Hematopoietic multipotent progenitor cell (in vitro differentiated cells): ENCODE measurements around the gene CSH1. TPM values are rescaled to one million over a fixed set of nuclear protein-coding genes. Genes with fewer than 3 reads are reported as not detected.
"Not testable (repeated sequence)": the region's sequence is repeated elsewhere in the genome, so short reads cannot be mapped to it uniquely, and the experiment has no call there.

Experiments
- DNase-seq, 3 donors: peaks; one replicate each; pipeline ENCODE4 v3.0.0-alpha.2; 2011 to 2015; ENCODE audit warnings: low read depth in 2 of 3, low spot score in 2 of 3
- total RNA-seq: library from RNA; depleted of rRNA; stranded (reverse); fragments of >200 nt; gene quantifications from one replicate; pipeline ENCODE4 v1.2.3, GENCODE V29; 2012

Gene CSH1
- total RNA-seq, 1 donor: not detected

- DNase-seq: peak in 1 of 3 donors; percentile 61
These were observed 10.9 kb upstream of the CSH1 start for GRCh38 chr17:63907161-63907778.

- not testable (repeated sequence) for DNase-seq
These were observed 8.4 kb upstream of the CSH1 start for GRCh38 chr17:63904796-63905195.

GRCh38 chr17:63903787-63904201 is 7.4 kb upstream of the CSH1 start:
- peak in 1 of 3 donors; percentile 50 for DNase-seq

- DNase-seq: not testable (repeated sequence)
These were observed 5.6 kb upstream of the CSH1 start for GRCh38 chr17:63901971-63902370.

GRCh38 chr17:63898899-63899798 is 2.8 kb upstream of the CSH1 start:
- not testable (repeated sequence) for DNase-seq

- not testable (repeated sequence) for DNase-seq
These were observed 1.6 kb downstream of the CSH1 start for GRCh38 chr17:63894821-63895220.

GRCh38 chr17:63894021-63894420 is 2.4 kb downstream of the CSH1 start:
- DNase-seq: not testable (repeated sequence)

- not testable (repeated sequence) for DNase-seq
These were observed 3.9 kb downstream of the CSH1 start for GRCh38 chr17:63892316-63893037.

- DNase-seq: peak in 2 of 3 donors; percentile 29 to 55
These were observed 7.1 kb downstream of the CSH1 start for GRCh38 chr17:63889026-63889848.

GRCh38 chr17:63885119-63885518 is 11.3 kb downstream of the CSH1 start:
- DNase-seq: not testable (repeated sequence)

GRCh38 chr17:63882626-63883126 is 13.7 kb downstream of the CSH1 start:
- not testable (repeated sequence) for DNase-seq

- peak; percentile 30 to 63 (median 55) for DNase-seq
These were observed 14.3 kb downstream of the CSH1 start, which contains the start of gene GH2 for GRCh38 chr17:63881935-63882601. TSS of gene GH2 (minus strand) at chr17:63881944. CDS start at chr17:63881801, 143 bp downstream.

- DNase-seq: not testable (repeated sequence)
These were observed 15.0 kb downstream of the CSH1 start for GRCh38 chr17:63881337-63881736.

- DNase-seq: no peak
These were observed 15.7 kb downstream of the CSH1 start for GRCh38 chr17:63880706-63881105.

GRCh38 chr17:63878413-63878812 is 18.0 kb downstream of the CSH1 start:
- DNase-seq: not testable (repeated sequence)

- not testable (repeated sequence) for DNase-seq
These were observed 21.7 kb downstream of the CSH1 start for GRCh38 chr17:63874693-63875092.

- DNase-seq: not testable (repeated sequence)
These were observed 22.2 kb downstream of the CSH1 start for GRCh38 chr17:63874061-63874626.

- not testable (repeated sequence) for DNase-seq
These were observed 22.8 kb downstream of the CSH1 start, which contains the start of gene CSH2 for GRCh38 chr17:63873577-63873976. TSS of gene CSH2 (minus strand) at chr17:63873677. CDS start at chr17:63873614, 63 bp downstream.
